Right lung (tissue), 5 donors: ENCODE data around the gene CHST8. TPM values are rescaled to one million over a fixed set of nuclear protein-coding genes. Genes with fewer than 3 reads are reported as not detected.
"Not testable (repeated sequence)": the region's sequence is repeated elsewhere in the genome, so short reads cannot be mapped to it uniquely, and the experiment has no call there.

Experiments
- DNase-seq, 2 donors: peaks; one replicate each; pipeline ENCODE4 v3.0.0-alpha.2; 2013
- polyA plus RNA-seq, 5 donors: library from polyadenylated mRNA; unstranded; fragments of 120-200 nt; gene quantifications; one replicate each; pipeline versions ENCODE4 v1.2.1 to v1.2.3, GENCODE V29; 2013; ENCODE audit warnings: inconsistent platforms in 1 of 5, low replicate concordance in 1 of 5; ENCODE audit not compliant: insufficient read length in 5 of 5, insufficient read depth in 1 of 5

Gene CHST8
- polyA plus RNA-seq, 5 donors, result 0.06 to 0.08 TPM; not detected in 3

GRCh38 chr19:33811736-33812387 lies 190.1 kb downstream of the CHST8 start:
- DNase-seq, result no peak

GRCh38 chr19:33812388-33813330 lies 190.9 kb downstream of the CHST8 start:
- DNase-seq, result no peak

- no peak for DNase-seq
These were observed 191.8 kb downstream of the CHST8 start for GRCh38 chr19:33813391-33814101.

GRCh38 chr19:33814181-33815165 lies 192.7 kb downstream of the CHST8 start:
- DNase-seq, result peak; percentile 74 to 83

GRCh38 chr19:33815380-33816340 lies 193.9 kb downstream of the CHST8 start:
- DNase-seq, result no peak

- DNase-seq, result no peak
These were observed 196.7 kb downstream of the CHST8 start for GRCh38 chr19:33818411-33818810.

GRCh38 chr19:33819078-33819477 lies 197.3 kb downstream of the CHST8 start:
- not testable (repeated sequence) for DNase-seq

GRCh38 chr19:33819506-33819879 lies 197.7 kb downstream of the CHST8 start:
- DNase-seq, result no peak

- DNase-seq, result peak; percentile 71
These were observed 198.4 kb downstream of the CHST8 start for GRCh38 chr19:33819880-33820781.

- no peak for DNase-seq
These were observed 200.1 kb downstream of the CHST8 start for GRCh38 chr19:33821871-33822270.

Other genes starting within 250 kb of the CHST8 start
- gene CEBPG, start 248.2 kb upstream of the CHST8 start, polyA plus RNA-seq, result 10 to 100 TPM; 17.6 to 25.0 (median 19.3) TPM
- gene PEPD, start 100.2 kb upstream of the CHST8 start, polyA plus RNA-seq, result 10 to 100 TPM; 39.9 to 57.4 (median 43.1) TPM
- gene KCTD15, start 174.9 kb downstream of the CHST8 start, polyA plus RNA-seq, result 10 to 100 TPM; 53.1 to 83.9 (median 67.3) TPM